SH-SY5Y (cell line): Measurements from ENCODE around the gene PAFAH1B2.

Source experiments
- GATA2 ChIP-seq: IDR thresholded peaks from 2 replicates; pipeline ENCODE4 v1.6.1; 2011; ENCODE audit warnings: mild to moderate bottlenecking, low read depth, low read length
- GATA3 ChIP-seq: IDR thresholded peaks from 2 replicates; pipeline ENCODE4 v1.6.1; 2011; ENCODE audit warnings: low read depth, mild to moderate bottlenecking, low read length, moderate library complexity

GRCh38 chr11:117144477-117145392 lies 648 bp downstream of the PAFAH1B2 start:
- TF ChIP-seq GATA2 = no peak; the same call in 1 of the 2 replicates
- no peak for TF ChIP-seq GATA3
